Adrenal gland (tissue), 12 donors: ENCODE measurements around the gene EYA4. TPM values are rescaled to one million over a fixed set of nuclear protein-coding genes. Genes with fewer than 3 reads are reported as not detected.

Experiments used
- DNase-seq, 7 donors: peaks; one replicate each; pipeline ENCODE4 v3.0.0-alpha.2; 2019 to 2020
- H3K27ac ChIP-seq, 5 donors: fragments of 200-600 bp; sonication (generic) in 4 of 5; 1 replicate in 3 of 5; 2 replicates in 2 of 5; pipeline versions ENCODE4 v1.5.1 to v1.8.0; 2016 to 2020; ENCODE audit warnings: mild to moderate bottlenecking in 1 of 5
- H3K27me3 ChIP-seq: fragments of 200-600 bp; 2 replicates; pipeline ENCODE4 v1.8.0; 2021
- H3K36me3 ChIP-seq, 2 donors: fragments of 200-600 bp; replicated peaks in 1 of 2; 1 replicate in 1 of 2; 2 replicates in 1 of 2; pipeline versions ENCODE4 v1.5.1 to v1.8.0; 2018 to 2022
- H3K4me1 ChIP-seq, 2 donors: fragments of 200-600 bp; replicated peaks in 1 of 2; 1 replicate in 1 of 2; 2 replicates in 1 of 2; pipeline versions ENCODE4 v1.5.1 to v1.8.0; 2018 to 2021
- H3K4me3 ChIP-seq, 4 donors: fragments of 200-600 bp; sonication (generic) in 3 of 4; one replicate each; pipeline ENCODE4 v1.5.1; 2016 to 2018
- H3K9me3 ChIP-seq, 3 donors: fragments of 200-600 bp; sonication (generic) in 1 of 3; replicated peaks in 1 of 3; 1 replicate in 2 of 3; 2 replicates in 1 of 3; pipeline versions ENCODE4 v1.5.1 to v1.8.0; 2016 to 2021
- CTCF ChIP-seq, 6 experiments: fragments of 450-650 bp in 4 of 6; fragments of 200-600 bp in 2 of 6; sonication (generic) in 1 of 6; IDR thresholded peaks; 1 replicate in 5 of 6; 2 replicates in 1 of 6; pipeline versions ENCODE4 v1.5.1 to v1.8.0; 2016 to 2021; ENCODE audit warnings: antibody characterized with exemption in 6 of 6, mild to moderate bottlenecking in 2 of 6, moderate library complexity in 1 of 6
- POLR2A ChIP-seq, 2 donors: fragments of 450-650 bp; IDR thresholded peaks; one replicate each; pipeline ENCODE4 v1.6.1; 2017; ENCODE audit warnings: antibody characterized with exemption in 2 of 2, mild to moderate bottlenecking in 2 of 2, moderate library complexity in 1 of 2
- WGBS, 4 donors: extraction: QIAGEN DNeasy Blood & Tissue Kit in 2 of 4; methylation state at CpG; one replicate each; pipeline versions ENCODE4 v1.1.5 to v1.1.7; 2013 to 2017; 5-methylcytosine and 5-hydroxymethylcytosine counted together
- intact Hi-C, 2 donors: fragments of 100-400 bp; cut with DNase I; formaldehyde crosslinking; loops; one replicate each; pipeline versions ENCODE4 v1.14.1 to v1.15.0; 2022 to 2023
- polyA plus RNA-seq, 3 donors: library from polyadenylated mRNA; stranded (reverse); fragments of 200-250 nt in 2 of 3; fragments of 350-450 nt in 1 of 3; fragmentation: Illumina TruSeq in 1 of 3; extraction: RNeasy Lipid Tissue Mini Kit (QIAGEN cat#74804) in 1 of 3; gene quantifications; one replicate each; pipeline ENCODE4 v1.2.3, GENCODE V29; 2013 to 2014
- total RNA-seq, 9 donors: library from RNA; depleted of rRNA in 4 of 9; stranded (reverse); fragments of >200 nt in 4 of 9; fragments of 120-200 nt in 1 of 9; fragmentation: NEBNext Ultra II Directional in 1 of 9; extraction: Animal tissue kit (Norgen Biotek cat#: 25700) in 1 of 9; gene quantifications; one replicate each; pipeline versions ENCODE4 v1.1.0 to v1.2.4, GENCODE V29; 2013 to 2023
- donor health status: healthy with polysubstance abuse.
- donor health status: Bipolar disorder and iron deficiency.
- donor health status: DM: yes; HTN: yes; CAD: no.
- donor health status: DM: no; HTN: no; CAD: no.
- donor health status: DM: no; HTN: no; CAD: no.
- donor health status: DM: yes; HTN: yes; CAD: no.

EYA4 gene
- total and polyA plus RNA-seq, 12 donors = 0.17 to 6.3 (median 1.6) TPM

GRCh38 chr6:133352046-133352445, 110.9 kb downstream of the EYA4 start:
- Histone ChIP-seq H3K4me1 (no peaks in the 10 kb centered on the region), H3K36me3 (no peaks in the 10 kb centered on the region), H3K27me3 (no peaks in the 10 kb centered on the region), H3K27ac (no peak overlapping the region), H3K9me3 (no peaks in the 10 kb centered on the region), H3K4me3 (no peak overlapping the region)
- intact Hi-C loops = no loop called here
- no peak for TF ChIP-seq POLR2A (IDR thresholded peaks at IDR 0.05)
- TF ChIP-seq CTCF (IDR thresholded peaks at IDR 0.05) = no peak
- no peak for DNase-seq
- WGBS, 4 donors = 72 to 78% (median 76%) methylated on average over 1 of the region's 1 CpG

- no peaks in the 10 kb centered on the region for H3K27me3 ChIP-seq
- 22 to 79% (median 49%) methylated on average over 1 of the region's 1 CpG for WGBS, 4 donors
- no peaks in the 10 kb centered on the region for H3K36me3 ChIP-seq
- intact Hi-C loops = no loop called here
- TF ChIP-seq POLR2A (IDR thresholded peaks at IDR 0.05) = no peak
- TF ChIP-seq CTCF (IDR thresholded peaks at IDR 0.05) = no peak
- no peak overlapping the region for H3K4me3 ChIP-seq
- no peak for DNase-seq
- H3K9me3 ChIP-seq = no peaks in the 10 kb centered on the region
- H3K27ac ChIP-seq = no peak overlapping the region
- H3K4me1 ChIP-seq = no peaks in the 10 kb centered on the region
Observed at GRCh38 chr6:133353061-133353460, 111.9 kb downstream of the EYA4 start.

- H3K9me3 ChIP-seq = no peaks in the 10 kb centered on the region
- TF ChIP-seq CTCF (IDR thresholded peaks at IDR 0.05) = no peak
- no peak for TF ChIP-seq POLR2A (IDR thresholded peaks at IDR 0.05)
- H3K4me1 ChIP-seq = no peaks in the 10 kb centered on the region
- no peak overlapping the region for H3K4me3 ChIP-seq
- no peak overlapping the region for H3K27ac ChIP-seq
- no peaks in the 10 kb centered on the region for H3K36me3 ChIP-seq
- 65 to 86% (median 81%) methylated on average over 3 of the region's 3 CpGs for WGBS, 4 donors
- H3K27me3 ChIP-seq = no peaks in the 10 kb centered on the region
- DNase-seq = no peak
- intact Hi-C loops = no loop called here
Observed at GRCh38 chr6:133355922-133356321, 114.8 kb downstream of the EYA4 start.

GRCh38 chr6:133358574-133359150, 117.5 kb downstream of the EYA4 start:
- no peak for TF ChIP-seq POLR2A (IDR thresholded peaks at IDR 0.05)
- TF ChIP-seq CTCF (IDR thresholded peaks at IDR 0.05) = no peak
- Histone ChIP-seq H3K27ac (no peak overlapping the region), H3K9me3 (no peaks in the 10 kb centered on the region), H3K4me1 (no peaks in the 10 kb centered on the region), H3K36me3 (no peaks in the 10 kb centered on the region), H3K27me3 (no peaks in the 10 kb centered on the region), H3K4me3 (no peak overlapping the region)
- no peak for DNase-seq
- intact Hi-C loops = no loop called here
- 65 to 75% (median 74%) methylated on average over 5 of the region's 5 CpGs for WGBS, 4 donors
